ENCODE measurements around the gene WIPI1.
A peak's percentile ranks its signal among the peaks of the same experiment; 100 is the strongest.
"Not testable (repeated sequence)": the region's sequence is repeated elsewhere in the genome, so short reads cannot be mapped to it uniquely, and the experiment has no call there.

Gene WIPI1

GRCh38 chr17:68457168-68457538 is at the start of gene WIPI1:
Gene WIPI1, minus strand, starts transcription at chr17:68457496. Its CDS starts 75 bp downstream, at chr17:68457421.
- Histone ChIP-seq H3K27me3 (ENCODE audit: control insufficient read depth in 1 of 2, insufficient read depth in 2 of 2, low read length in 2 of 2) (no peaks in the 10 kb centered on the region), H3K27ac (ENCODE audit: low read length) (peak within 1 kb of the TSS; percentile 83), H3K9ac (ENCODE audit: low read length in 2 of 2) (peak within 1 kb of the TSS; percentile 61 to 85), H3K36me3 (ENCODE audit: control insufficient read depth in 2 of 2, insufficient read depth in 2 of 2, low read length in 2 of 2) (no peaks in the 10 kb centered on the region), H3K9me3 (ENCODE audit: control insufficient read depth in 2 of 2, low read length in 2 of 2) (no peaks in the 10 kb centered on the region), H3K4me1 (ENCODE audit: control insufficient read depth, insufficient read depth, low read length) (peaks cover 14% of the 10 kb centered on the region), H3K4me3 (ENCODE audit: low read length in 2 of 2) (peak within 1 kb of the TSS; percentile 80 to 82)

GRCh38 chr17:68505951-68506350 is 48.7 kb upstream of the WIPI1 start:
- no peaks in the 10 kb centered on the region for H3K9me3 ChIP-seq (ENCODE audit: control insufficient read depth in 2 of 2, low read length in 2 of 2)
- peaks cover 0 to 2% of the 10 kb centered on the region in 2 donors for H3K27me3 ChIP-seq (ENCODE audit: control insufficient read depth in 1 of 2, insufficient read depth in 2 of 2, low read length in 2 of 2)
- H3K4me1 ChIP-seq (ENCODE audit: control insufficient read depth, insufficient read depth, low read length) = no peaks in the 10 kb centered on the region
- H3K36me3 ChIP-seq (ENCODE audit: control insufficient read depth in 2 of 2, insufficient read depth in 2 of 2, low read length in 2 of 2) = no peaks in the 10 kb centered on the region
- H3K9ac ChIP-seq (ENCODE audit: low read length in 2 of 2) = no peak overlapping the region
- H3K4me3 ChIP-seq (ENCODE audit: low read length in 2 of 2) = no peak overlapping the region
- no peak overlapping the region for H3K27ac ChIP-seq (ENCODE audit: low read length)

GRCh38 chr17:68501074-68501473 is 43.8 kb upstream of the WIPI1 start:
- no peak overlapping the region for H3K9ac ChIP-seq (ENCODE audit: low read length in 2 of 2)
- peaks cover 0 to 4% of the 10 kb centered on the region in 2 donors for H3K27me3 ChIP-seq (ENCODE audit: control insufficient read depth in 1 of 2, insufficient read depth in 2 of 2, low read length in 2 of 2)
- no peaks in the 10 kb centered on the region for H3K9me3 ChIP-seq (ENCODE audit: control insufficient read depth in 2 of 2, low read length in 2 of 2)
- H3K4me3 ChIP-seq (ENCODE audit: low read length in 2 of 2) = no peak overlapping the region
- H3K27ac ChIP-seq (ENCODE audit: low read length) = no peak overlapping the region
- H3K4me1 ChIP-seq (ENCODE audit: control insufficient read depth, insufficient read depth, low read length) = no peaks in the 10 kb centered on the region
- H3K36me3 ChIP-seq (ENCODE audit: control insufficient read depth in 2 of 2, insufficient read depth in 2 of 2, low read length in 2 of 2) = no peaks in the 10 kb centered on the region

GRCh38 chr17:68499587-68499986 is 42.3 kb upstream of the WIPI1 start:
- H3K9ac ChIP-seq (ENCODE audit: low read length in 2 of 2) = no peak overlapping the region

GRCh38 chr17:68498479-68499326 is 41.4 kb upstream of the WIPI1 start:
- no peak overlapping the region for H3K27ac ChIP-seq (ENCODE audit: low read length)
- peaks cover 0 to 4% of the 10 kb centered on the region in 2 donors for H3K27me3 ChIP-seq (ENCODE audit: control insufficient read depth in 1 of 2, insufficient read depth in 2 of 2, low read length in 2 of 2)
- H3K9me3 ChIP-seq (ENCODE audit: control insufficient read depth in 2 of 2, low read length in 2 of 2) = no peaks in the 10 kb centered on the region
- no peaks in the 10 kb centered on the region for H3K4me1 ChIP-seq (ENCODE audit: control insufficient read depth, insufficient read depth, low read length)
- no peaks in the 10 kb centered on the region for H3K36me3 ChIP-seq (ENCODE audit: control insufficient read depth in 2 of 2, insufficient read depth in 2 of 2, low read length in 2 of 2)
- H3K9ac ChIP-seq (ENCODE audit: low read length in 2 of 2) = no peak overlapping the region
- H3K4me3 ChIP-seq (ENCODE audit: low read length in 2 of 2) = no peak overlapping the region

More at GRCh38 chr17:68499587-68499986, 42.3 kb upstream of the WIPI1 start:
- Histone ChIP-seq H3K27ac (ENCODE audit: low read length) (no peak overlapping the region), H3K4me3 (ENCODE audit: low read length in 2 of 2) (no peak overlapping the region), H3K9me3 (ENCODE audit: control insufficient read depth in 2 of 2, low read length in 2 of 2) (no peaks in the 10 kb centered on the region), H3K27me3 (ENCODE audit: control insufficient read depth in 1 of 2, insufficient read depth in 2 of 2, low read length in 2 of 2) (peaks cover 0 to 4% of the 10 kb centered on the region in 2 donors), H3K36me3 (ENCODE audit: control insufficient read depth in 2 of 2, insufficient read depth in 2 of 2, low read length in 2 of 2) (no peaks in the 10 kb centered on the region), H3K4me1 (ENCODE audit: control insufficient read depth, insufficient read depth, low read length) (no peaks in the 10 kb centered on the region)

- no peaks in the 10 kb centered on the region for H3K4me1 ChIP-seq (ENCODE audit: control insufficient read depth, insufficient read depth, low read length)
- H3K4me3 ChIP-seq (ENCODE audit: low read length in 2 of 2) = no peak overlapping the region
- no peaks in the 10 kb centered on the region for H3K9me3 ChIP-seq (ENCODE audit: control insufficient read depth in 2 of 2, low read length in 2 of 2)
- peaks cover 0 to 4% of the 10 kb centered on the region in 2 donors for H3K27me3 ChIP-seq (ENCODE audit: control insufficient read depth in 1 of 2, insufficient read depth in 2 of 2, low read length in 2 of 2)
- H3K27ac ChIP-seq (ENCODE audit: low read length) = no peak overlapping the region
- H3K9ac ChIP-seq (ENCODE audit: low read length in 2 of 2) = no peak overlapping the region
- H3K36me3 ChIP-seq (ENCODE audit: control insufficient read depth in 2 of 2, insufficient read depth in 2 of 2, low read length in 2 of 2) = no peaks in the 10 kb centered on the region
These were observed 40.6 kb upstream of the WIPI1 start for GRCh38 chr17:68497885-68498319.

- no peak overlapping the region for H3K27ac ChIP-seq (ENCODE audit: low read length)
- H3K27me3 ChIP-seq (ENCODE audit: control insufficient read depth in 1 of 2, insufficient read depth in 2 of 2, low read length in 2 of 2) = no peaks in the 10 kb centered on the region
- no peaks in the 10 kb centered on the region for H3K9me3 ChIP-seq (ENCODE audit: control insufficient read depth in 2 of 2, low read length in 2 of 2)
- H3K36me3 ChIP-seq (ENCODE audit: control insufficient read depth in 2 of 2, insufficient read depth in 2 of 2, low read length in 2 of 2) = no peaks in the 10 kb centered on the region
- H3K4me1 ChIP-seq (ENCODE audit: control insufficient read depth, insufficient read depth, low read length) = no peaks in the 10 kb centered on the region
- H3K4me3 ChIP-seq (ENCODE audit: low read length in 2 of 2) = no peak overlapping the region
- no peak overlapping the region for H3K9ac ChIP-seq (ENCODE audit: low read length in 2 of 2)
These were observed 37.8 kb upstream of the WIPI1 start for GRCh38 chr17:68495081-68495480.

GRCh38 chr17:68492394-68493054 is 35.2 kb upstream of the WIPI1 start:
- H3K4me3 ChIP-seq (ENCODE audit: low read length in 2 of 2); H3K27me3 ChIP-seq (ENCODE audit: control insufficient read depth in 1 of 2, insufficient read depth in 2 of 2, low read length in 2 of 2); H3K36me3 ChIP-seq (ENCODE audit: control insufficient read depth in 2 of 2, insufficient read depth in 2 of 2, low read length in 2 of 2); H3K9ac ChIP-seq (ENCODE audit: low read length in 2 of 2); H3K27ac ChIP-seq (ENCODE audit: low read length); H3K4me1 ChIP-seq (ENCODE audit: control insufficient read depth, insufficient read depth, low read length); H3K9me3 ChIP-seq (ENCODE audit: control insufficient read depth in 2 of 2, low read length in 2 of 2): not testable (repeated sequence)

- H3K4me1 ChIP-seq (ENCODE audit: control insufficient read depth, insufficient read depth, low read length) = no peaks in the 10 kb centered on the region
- H3K9ac ChIP-seq (ENCODE audit: low read length in 2 of 2) = no peak overlapping the region
- H3K9me3 ChIP-seq (ENCODE audit: control insufficient read depth in 2 of 2, low read length in 2 of 2) = no peaks in the 10 kb centered on the region
- no peaks in the 10 kb centered on the region for H3K27me3 ChIP-seq (ENCODE audit: control insufficient read depth in 1 of 2, insufficient read depth in 2 of 2, low read length in 2 of 2)
- no peak overlapping the region for H3K27ac ChIP-seq (ENCODE audit: low read length)
- H3K36me3 ChIP-seq (ENCODE audit: control insufficient read depth in 2 of 2, insufficient read depth in 2 of 2, low read length in 2 of 2) = no peaks in the 10 kb centered on the region
- peak overlapping the region in 1 of 2 donors; percentile 15 for H3K4me3 ChIP-seq (ENCODE audit: low read length in 2 of 2)
These were observed 34.3 kb upstream of the WIPI1 start for GRCh38 chr17:68491381-68492231.

GRCh38 chr17:68489919-68490318 is 32.6 kb upstream of the WIPI1 start:
- Histone ChIP-seq H3K4me3 (ENCODE audit: low read length in 2 of 2) (no peak overlapping the region), H3K9me3 (ENCODE audit: control insufficient read depth in 2 of 2, low read length in 2 of 2) (no peaks in the 10 kb centered on the region), H3K27me3 (ENCODE audit: control insufficient read depth in 1 of 2, insufficient read depth in 2 of 2, low read length in 2 of 2) (peaks cover 0 to 2% of the 10 kb centered on the region in 2 donors), H3K27ac (ENCODE audit: low read length) (no peak overlapping the region), H3K36me3 (ENCODE audit: control insufficient read depth in 2 of 2, insufficient read depth in 2 of 2, low read length in 2 of 2) (no peaks in the 10 kb centered on the region), H3K9ac (ENCODE audit: low read length in 2 of 2) (no peak overlapping the region), H3K4me1 (ENCODE audit: control insufficient read depth, insufficient read depth, low read length) (no peaks in the 10 kb centered on the region)

Measured in stomach smooth muscle (tissue), 2 donors.